HG03354 (cell line): ENCODE results near the gene GMNN.
"Not testable (repeated sequence)": the region's sequence is repeated elsewhere in the genome, so short reads cannot be mapped to it uniquely, and the experiment has no call there.

Source experiments
- ATAC-seq: cut with Tn5 transposase; IDR thresholded peaks from one replicate; pipeline ENCODE4 v1.9.1; 2021; ENCODE audit warnings: mild to moderate bottlenecking; ENCODE audit not compliant: unreplicated experiment, poor library complexity, severe bottlenecking

Gene GMNN

GRCh38 chr6:24774696-24775519 is at the start of gene GMNN:
TSS of gene GMNN (plus strand) at chr6:24774937. CDS start at chr6:24777247, 2,310 bp downstream.
- ATAC-seq = peak; percentile 92

GRCh38 chr6:24730653-24731052 is 44.1 kb upstream of the GMNN start:
- ATAC-seq = not testable (repeated sequence)

- ATAC-seq = not testable (repeated sequence)
Measured at GRCh38 chr6:24731456-24732134, 43.1 kb upstream of the GMNN start.

GRCh38 chr6:24734166-24734565 is 40.6 kb upstream of the GMNN start:
- no peak for ATAC-seq

GRCh38 chr6:24734710-24735109 is 40.0 kb upstream of the GMNN start:
- ATAC-seq = not testable (repeated sequence)

DNA sequence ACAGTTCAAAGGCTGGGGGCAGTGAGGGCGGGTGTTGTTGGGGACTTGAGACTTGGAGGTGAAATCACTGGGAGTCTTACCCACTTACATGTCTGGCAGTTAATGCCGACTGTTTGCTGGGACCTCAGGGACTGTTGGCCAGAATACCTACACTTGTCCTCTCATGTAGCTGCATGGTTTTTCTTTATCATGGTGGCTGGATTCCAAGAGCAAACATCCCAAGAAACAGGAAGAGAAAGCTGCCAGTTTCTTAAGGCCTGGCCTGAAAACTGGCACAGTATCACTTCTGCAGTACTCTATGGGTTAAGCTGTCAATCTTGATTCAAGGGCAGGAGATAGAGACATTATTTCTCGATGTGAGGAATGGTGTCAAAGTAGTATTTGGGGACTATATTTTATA is 36.0 kb upstream of the GMNN start:
- no peak for ATAC-seq

GRCh38 chr6:24740861-24741260 is 33.9 kb upstream of the GMNN start:
- no peak for ATAC-seq

DNA sequence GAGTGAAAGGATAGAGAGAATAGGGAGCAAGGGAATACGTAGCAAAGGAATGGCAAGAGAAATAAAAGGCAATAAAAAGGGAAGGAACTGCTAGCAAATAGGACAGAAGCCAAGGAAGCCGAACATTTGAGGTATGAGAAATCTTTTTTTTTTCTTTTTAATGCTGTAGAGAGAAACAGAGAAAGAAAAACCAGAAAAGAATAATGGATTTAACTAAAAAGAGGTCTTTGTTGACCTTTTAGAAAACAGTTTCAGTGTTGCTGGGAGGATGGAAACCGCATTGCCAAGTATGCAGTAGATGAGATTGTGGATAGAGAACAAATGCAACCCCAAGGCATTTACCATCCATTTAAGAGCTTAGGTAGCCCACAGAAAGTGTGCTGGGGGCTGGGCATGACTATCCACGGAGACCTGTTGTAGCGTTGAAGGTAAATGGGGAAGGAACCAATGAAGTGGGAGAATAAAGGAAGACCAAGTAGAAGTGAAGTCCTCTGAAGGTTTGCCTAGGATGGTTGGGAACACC is 32.5 kb upstream of the GMNN start:
- ATAC-seq = no peak

- peak; percentile 88 for ATAC-seq
Measured at GRCh38 chr6:24743265-24743943, 31.3 kb upstream of the GMNN start.

- peak; percentile 49 for ATAC-seq
Measured at GRCh38 chr6:24743944-24744335, 30.8 kb upstream of the GMNN start.

DNA sequence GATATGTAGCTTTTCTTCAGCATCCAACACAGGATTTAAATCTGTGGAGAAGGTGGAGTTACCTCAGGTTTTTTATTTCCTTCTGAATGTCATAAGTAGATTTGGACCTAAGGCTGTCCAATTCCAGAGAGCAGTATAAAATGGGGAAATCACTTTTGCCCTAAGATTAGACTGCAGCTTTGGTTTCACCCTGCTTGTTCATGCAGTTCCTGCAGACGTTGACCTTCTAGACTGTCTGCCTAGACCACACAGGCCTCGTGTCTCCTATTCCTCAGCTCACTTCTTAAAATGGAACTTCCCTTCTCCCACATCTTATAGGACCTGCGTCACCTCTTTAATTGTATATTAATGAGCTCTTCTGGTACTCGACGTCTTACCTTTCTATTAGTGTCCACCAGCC is 29.8 kb upstream of the GMNN start:
- ATAC-seq = no peak

- ATAC-seq = no peak
Measured at GRCh38 chr6:24749297-24749696, 25.4 kb upstream of the GMNN start.

GRCh38 chr6:24750878-24751277 is 23.9 kb upstream of the GMNN start:
- ATAC-seq = not testable (repeated sequence)

DNA sequence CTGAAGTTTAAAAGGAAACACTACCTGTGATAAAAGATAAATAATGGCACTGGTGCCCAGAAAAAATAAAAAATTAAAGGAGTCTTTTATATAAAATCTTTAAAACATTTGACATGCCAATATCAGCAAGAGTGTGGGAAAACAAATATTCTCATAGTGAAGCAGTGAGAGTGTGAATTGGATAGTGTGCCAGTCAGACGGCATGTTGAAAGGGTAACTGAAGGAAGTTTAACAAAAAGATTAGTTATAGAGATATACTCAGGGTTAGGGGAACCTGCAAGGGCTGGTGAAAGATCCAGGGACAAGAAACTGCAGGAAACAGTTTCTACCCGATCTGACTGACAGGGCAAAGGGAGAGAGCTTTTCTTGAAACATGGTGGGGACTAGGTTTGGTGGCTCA is 22.2 kb upstream of the GMNN start:
- no peak for ATAC-seq

DNA sequence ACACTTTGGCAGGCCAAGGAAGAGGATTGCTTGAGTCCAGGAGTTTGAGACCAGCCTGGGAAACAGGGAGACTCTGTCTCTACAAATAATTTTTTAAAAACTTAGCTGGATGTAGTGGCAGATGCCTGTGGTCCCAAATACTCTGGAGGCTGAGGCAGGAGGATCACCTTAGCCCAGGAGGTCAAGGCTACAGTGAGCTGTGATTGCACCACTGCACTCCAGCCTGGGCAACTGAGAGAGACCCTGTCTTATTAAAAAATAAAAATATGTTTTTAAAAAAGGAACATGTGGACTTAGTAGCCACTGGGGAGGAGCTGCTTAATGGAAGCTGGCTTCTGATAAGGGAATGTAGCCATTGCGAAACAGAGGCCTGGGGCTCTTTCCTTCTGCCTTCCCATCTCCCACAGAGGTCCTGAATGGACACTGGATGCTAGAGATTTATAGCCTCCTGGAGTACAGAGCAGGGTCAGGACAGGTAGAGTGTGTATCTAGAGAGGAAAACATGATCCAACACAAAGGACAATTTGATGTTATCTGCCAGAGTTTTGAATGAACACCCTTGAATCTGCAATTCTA is 21.7 kb upstream of the GMNN start:
- no peak for ATAC-seq

- no peak for ATAC-seq
Measured at GRCh38 chr6:24753545-24753944, 21.2 kb upstream of the GMNN start.

DNA sequence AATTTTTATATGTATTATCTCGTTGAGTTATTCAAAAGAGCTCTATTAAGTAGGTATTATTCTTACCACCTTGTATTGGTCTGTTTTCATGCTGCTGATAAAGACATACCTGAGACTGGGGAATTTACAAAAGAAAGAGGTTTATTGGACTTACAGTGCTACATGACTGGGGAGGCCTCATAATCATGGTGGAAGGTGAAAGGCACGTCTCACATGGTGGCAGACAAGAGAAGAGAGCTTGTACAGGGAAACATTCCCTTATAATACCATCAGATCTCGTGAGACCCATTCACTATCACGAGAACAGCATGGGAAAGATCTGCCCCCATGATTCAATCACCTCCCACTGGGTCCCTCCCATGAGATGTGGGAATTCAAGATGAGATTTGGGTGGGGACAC is 20.4 kb upstream of the GMNN start:
- ATAC-seq = not testable (repeated sequence)

DNA sequence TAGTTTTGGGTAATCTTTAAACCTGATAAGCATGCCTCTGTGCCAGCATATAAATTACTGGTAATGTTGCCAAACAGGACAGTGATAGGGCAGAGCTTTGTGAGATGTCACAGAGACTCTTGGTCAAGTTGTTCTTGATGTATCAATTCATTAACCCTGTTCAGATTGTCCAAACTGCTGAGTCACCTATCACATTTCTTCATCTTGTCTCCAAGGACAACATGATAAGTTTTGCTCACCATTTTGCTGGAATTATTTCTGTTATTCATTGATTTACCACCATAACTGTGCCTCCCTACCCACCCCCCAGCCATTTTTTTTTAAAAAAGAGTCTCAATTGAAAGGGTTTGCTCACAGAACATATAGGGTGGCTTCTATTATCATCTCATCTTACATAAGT is 19.5 kb upstream of the GMNN start:
- no peak for ATAC-seq

DNA sequence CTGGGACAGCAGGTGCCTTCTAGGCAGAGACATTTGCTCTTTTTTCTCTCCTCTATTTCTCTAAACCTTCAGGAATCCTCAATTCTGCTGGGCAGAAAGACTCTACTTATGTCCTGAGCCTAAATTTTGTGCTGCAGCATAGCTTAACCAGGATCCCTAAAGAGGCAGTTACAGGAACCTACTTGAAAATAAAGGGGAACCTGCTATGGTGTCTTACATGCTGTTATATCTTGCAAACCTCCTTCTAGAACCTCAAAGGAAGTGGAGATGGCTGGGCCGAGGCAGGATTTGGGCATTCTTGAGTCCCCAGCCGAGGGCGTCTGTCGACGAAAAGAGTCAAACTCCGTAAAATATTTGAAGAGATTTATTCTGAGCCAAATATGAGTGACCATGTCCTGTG is 17.1 kb upstream of the GMNN start:
- ATAC-seq = no peak

- no peak for ATAC-seq
Measured at GRCh38 chr6:24759718-24760117, 15.0 kb upstream of the GMNN start.
